ENCODE measurements around the gene PTH1R.

The PTH1R gene

GRCh38 chr3:46906471-46907058, 29.0 kb downstream of the PTH1R start:
- no peak overlapping the region for H3K27ac ChIP-seq
- TF ChIP-seq CTCF (IDR thresholded peaks at IDR 0.05) (no peak), ZFX (IDR thresholded peaks at IDR 0.05; ENCODE audit: borderline replicate concordance) (no peak)

- TF ChIP-seq CTCF (IDR thresholded peaks at IDR 0.05) (no peak), ZFX (IDR thresholded peaks at IDR 0.05; ENCODE audit: borderline replicate concordance) (no peak)
Measured at GRCh38 chr3:46907271-46907670, 29.8 kb downstream of the PTH1R start.

GRCh38 chr3:46907960-46908293, 30.4 kb downstream of the PTH1R start:
- TF ChIP-seq ZFX (IDR thresholded peaks at IDR 0.05; ENCODE audit: borderline replicate concordance) (no peak), CTCF (IDR thresholded peaks at IDR 0.05) (no peak)
- H3K27ac ChIP-seq: no peak overlapping the region

More at GRCh38 chr3:46907271-46907670, 29.8 kb downstream of the PTH1R start:
- no peak overlapping the region for H3K27ac ChIP-seq

GRCh38 chr3:46908294-46908985, 30.9 kb downstream of the PTH1R start:
- H3K27ac ChIP-seq: no peak overlapping the region
- TF ChIP-seq CTCF (IDR thresholded peaks at IDR 0.05) (peak; percentile 12; the same call in 1 of the 2 replicates), ZFX (IDR thresholded peaks at IDR 0.05; ENCODE audit: borderline replicate concordance) (no peak)

GRCh38 chr3:46908986-46909534, 31.5 kb downstream of the PTH1R start:
- TF ChIP-seq ZFX (IDR thresholded peaks at IDR 0.05; ENCODE audit: borderline replicate concordance): no peak
- TF ChIP-seq CTCF (IDR thresholded peaks at IDR 0.05): no peak
- H3K27ac ChIP-seq: no peak overlapping the region

GRCh38 chr3:46909535-46910161, 32.1 kb downstream of the PTH1R start:
- peak; percentile 88 for TF ChIP-seq CTCF (IDR thresholded peaks at IDR 0.05)
- no peak for TF ChIP-seq ZFX (IDR thresholded peaks at IDR 0.05; ENCODE audit: borderline replicate concordance)
- no peak overlapping the region for H3K27ac ChIP-seq

Measured in 22Rv1 (cell line).